Loucy (cell line): ENCODE data around the gene POU3F1.

Experiments used
- EZH2phosphoT487 ChIP-seq: fragments of 200-600 bp; IDR thresholded peaks from 2 replicates; pipeline ENCODE4 v1.6.1; 2018; ENCODE audit warnings: antibody characterized with exemption, mild to moderate bottlenecking, moderate library complexity, borderline replicate concordance
- TF ChIP-seq, protein P1 (sequence below): fragments of 200-600 bp; sonication (generic); conservative IDR thresholded peaks from 2 replicates; pipeline ENCODE4 v1.5.1; 2014; ENCODE audit warnings: mild to moderate bottlenecking, antibody characterized with exemption, low read length

DNA sequence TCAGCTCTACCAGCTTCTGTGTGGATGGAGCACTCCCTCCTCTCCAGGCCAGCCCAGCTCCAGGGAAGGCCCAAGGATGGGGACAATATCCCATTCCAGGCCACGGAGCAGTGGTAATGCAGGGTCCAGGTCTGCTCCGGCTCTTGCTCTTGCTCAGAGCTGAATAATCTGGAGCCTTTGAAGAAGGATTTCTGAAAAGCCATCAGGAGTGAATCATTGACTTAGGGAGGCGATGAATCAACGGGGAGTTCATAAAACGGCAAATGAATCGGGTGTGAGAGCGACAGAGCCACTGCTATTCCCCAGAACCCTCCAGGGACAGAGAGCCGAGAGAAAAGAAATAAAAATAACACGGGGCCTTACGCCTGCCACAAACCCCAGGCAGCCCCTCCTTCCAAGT is 7.7 kb downstream of the POU3F1 start:
- TF ChIP-seq, protein P1, sequence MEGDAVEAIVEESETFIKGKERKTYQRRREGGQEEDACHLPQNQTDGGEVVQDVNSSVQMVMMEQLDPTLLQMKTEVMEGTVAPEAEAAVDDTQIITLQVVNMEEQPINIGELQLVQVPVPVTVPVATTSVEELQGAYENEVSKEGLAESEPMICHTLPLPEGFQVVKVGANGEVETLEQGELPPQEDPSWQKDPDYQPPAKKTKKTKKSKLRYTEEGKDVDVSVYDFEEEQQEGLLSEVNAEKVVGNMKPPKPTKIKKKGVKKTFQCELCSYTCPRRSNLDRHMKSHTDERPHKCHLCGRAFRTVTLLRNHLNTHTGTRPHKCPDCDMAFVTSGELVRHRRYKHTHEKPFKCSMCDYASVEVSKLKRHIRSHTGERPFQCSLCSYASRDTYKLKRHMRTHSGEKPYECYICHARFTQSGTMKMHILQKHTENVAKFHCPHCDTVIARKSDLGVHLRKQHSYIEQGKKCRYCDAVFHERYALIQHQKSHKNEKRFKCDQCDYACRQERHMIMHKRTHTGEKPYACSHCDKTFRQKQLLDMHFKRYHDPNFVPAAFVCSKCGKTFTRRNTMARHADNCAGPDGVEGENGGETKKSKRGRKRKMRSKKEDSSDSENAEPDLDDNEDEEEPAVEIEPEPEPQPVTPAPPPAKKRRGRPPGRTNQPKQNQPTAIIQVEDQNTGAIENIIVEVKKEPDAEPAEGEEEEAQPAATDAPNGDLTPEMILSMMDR: no peak
- no peak for TF ChIP-seq EZH2phosphoT487
